Measurements from ENCODE around the gene SLCO2A1.

DNA sequence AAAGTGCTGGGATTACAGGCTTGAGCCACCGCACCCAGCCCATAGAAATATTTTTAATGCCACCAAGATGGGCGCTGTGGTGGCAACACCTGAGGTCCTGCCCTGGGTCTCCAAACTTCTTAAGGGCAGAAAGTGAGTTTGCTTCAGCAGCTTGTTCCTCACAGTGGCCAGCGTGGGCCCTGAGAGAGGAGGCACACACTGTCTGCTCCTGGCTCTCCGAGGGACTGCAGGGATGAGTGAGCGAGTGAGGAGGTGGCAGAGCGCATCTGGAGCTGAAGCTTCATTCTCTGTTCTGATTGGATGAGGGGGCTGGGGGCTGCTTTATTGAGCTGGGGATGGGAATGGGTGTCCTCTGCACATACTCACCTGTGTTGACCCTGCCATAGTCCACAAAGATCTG lies 76.4 kb downstream of the SLCO2A1 start:
- TF ChIP-seq, protein P1, sequence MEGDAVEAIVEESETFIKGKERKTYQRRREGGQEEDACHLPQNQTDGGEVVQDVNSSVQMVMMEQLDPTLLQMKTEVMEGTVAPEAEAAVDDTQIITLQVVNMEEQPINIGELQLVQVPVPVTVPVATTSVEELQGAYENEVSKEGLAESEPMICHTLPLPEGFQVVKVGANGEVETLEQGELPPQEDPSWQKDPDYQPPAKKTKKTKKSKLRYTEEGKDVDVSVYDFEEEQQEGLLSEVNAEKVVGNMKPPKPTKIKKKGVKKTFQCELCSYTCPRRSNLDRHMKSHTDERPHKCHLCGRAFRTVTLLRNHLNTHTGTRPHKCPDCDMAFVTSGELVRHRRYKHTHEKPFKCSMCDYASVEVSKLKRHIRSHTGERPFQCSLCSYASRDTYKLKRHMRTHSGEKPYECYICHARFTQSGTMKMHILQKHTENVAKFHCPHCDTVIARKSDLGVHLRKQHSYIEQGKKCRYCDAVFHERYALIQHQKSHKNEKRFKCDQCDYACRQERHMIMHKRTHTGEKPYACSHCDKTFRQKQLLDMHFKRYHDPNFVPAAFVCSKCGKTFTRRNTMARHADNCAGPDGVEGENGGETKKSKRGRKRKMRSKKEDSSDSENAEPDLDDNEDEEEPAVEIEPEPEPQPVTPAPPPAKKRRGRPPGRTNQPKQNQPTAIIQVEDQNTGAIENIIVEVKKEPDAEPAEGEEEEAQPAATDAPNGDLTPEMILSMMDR (IDR thresholded peaks at IDR 0.05) = no peak
- TF ChIP-seq ZFX (IDR thresholded peaks at IDR 0.05; ENCODE audit: borderline replicate concordance) = no peak

All from 22Rv1 (cell line).